Endothelial cell of umbilical vein (primary cell): ENCODE results near the gene SRGAP3. TPM values are rescaled to one million over a fixed set of nuclear protein-coding genes. Genes with fewer than 3 reads are reported as not detected.

Experiments
- BruUV-seq: library from RNA; stranded (reverse); fragments of 400-500 nt; replicated peaks from 2 replicates; lab custom pipeline; 2021; lab: Mats Ljungman, UMichigan
- CTCF ChIA-PET: fragments of 300-600, 350-600 bp; sonication (Branson Sonifier 250); formaldehyde crosslinking; loops from one replicate; lab custom pipeline; 2021; ENCODE audit warnings: antibody characterized with exemption, inconsistent platforms; lab: Charles Lee
- POLR2A ChIA-PET: fragments of 300-600, 350-600 bp; sonication (Branson Sonifier 250); formaldehyde crosslinking; loops from one replicate; lab custom pipeline; 2021; ENCODE audit warnings: antibody characterized with exemption, inconsistent platforms; lab: Charles Lee
- DNase-seq: peaks from one replicate; pipeline ENCODE4 v3.0.0-alpha.2; 2011; ENCODE audit warnings: low read depth, low spot score
- FAIRE-seq: peaks from 2 replicates; lab custom pipeline; 2011; peaks lifted over from hg19 to GRCh38; lab: Jason Lieb, UNC
- H2AFZ ChIP-seq: 2 replicates; pipeline ENCODE4 v1.6.0; 2012; ENCODE audit warnings: low read depth, low read length, control low read depth, inconsistent platforms
- H3K27ac ChIP-seq: 2 replicates; pipeline ENCODE4 v1.5.1; 2011; ENCODE audit warnings: low read depth, mild to moderate bottlenecking, control low read depth, low read length, moderate library complexity; ENCODE audit not compliant: insufficient read depth
- H3K27me3 ChIP-seq, 2 experiments: 2 replicates each; pipeline versions ENCODE4 v1.6.0 to v1.6.1; 2011; ENCODE audit warnings: low read length in 2 of 2, mixed read lengths in 1 of 2; ENCODE audit not compliant: control insufficient read depth in 2 of 2, insufficient read depth in 2 of 2
- H3K36me3 ChIP-seq, 2 experiments: 2 replicates in 1 of 2; 3 replicates in 1 of 2; pipeline ENCODE4 v1.5.1; 2011; ENCODE audit warnings: low read length in 2 of 2, mild to moderate bottlenecking in 1 of 2, moderate library complexity in 1 of 2; ENCODE audit not compliant: control insufficient read depth in 2 of 2, insufficient read depth in 2 of 2; ENCODE audit errors: extremely low read depth in 1 of 2
- H3K4me1 ChIP-seq: 3 replicates; pipeline ENCODE4 v1.5.1; 2011; ENCODE audit warnings: mild to moderate bottlenecking, low read length; ENCODE audit not compliant: control insufficient read depth, insufficient read depth; ENCODE audit errors: extremely low read depth
- H3K4me2 ChIP-seq: 2 replicates; pipeline ENCODE4 v1.6.1; 2011; ENCODE audit warnings: low read length, control low read depth, mixed read lengths; ENCODE audit not compliant: insufficient read depth
- H3K4me3 ChIP-seq, 3 experiments: fragments of 200-600 bp in 1 of 3; sonication (generic), shearing (Covaris generic) in 1 of 3; replicated peaks in 1 of 3; 2 replicates each; pipeline ENCODE4 v1.5.1; 2011 to 2016; ENCODE audit warnings: control low read depth in 3 of 3, low read length in 3 of 3, mild to moderate bottlenecking in 2 of 3, inconsistent platforms in 1 of 3, low read depth in 1 of 3, moderate library complexity in 1 of 3; ENCODE audit not compliant: insufficient read depth in 1 of 3
- H3K79me2 ChIP-seq: 2 replicates; pipeline ENCODE4 v1.6.0; 2012; ENCODE audit warnings: low read length, inconsistent platforms; ENCODE audit not compliant: control insufficient read depth, insufficient read depth
- H3K9ac ChIP-seq: replicated peaks from 2 replicates; pipeline ENCODE3; 2011; ENCODE audit warnings: low read length, control low read depth; ENCODE audit not compliant: insufficient read depth; ENCODE audit errors: extremely low read depth
- H3K9me1 ChIP-seq: replicated peaks from 3 replicates; pipeline ENCODE4 v1.6.0; 2011; ENCODE audit warnings: mild to moderate bottlenecking, low read length; ENCODE audit not compliant: control insufficient read depth, insufficient read depth; ENCODE audit errors: extremely low read depth
- H3K9me3 ChIP-seq: replicated peaks from 2 replicates; pipeline ENCODE4 v1.5.1; 2012; ENCODE audit warnings: low read length, inconsistent platforms; ENCODE audit not compliant: control insufficient read depth, insufficient read depth
- H4K20me1 ChIP-seq: replicated peaks from 2 replicates; pipeline ENCODE3; 2011; ENCODE audit warnings: mild to moderate bottlenecking, low read length; ENCODE audit not compliant: control insufficient read depth, insufficient read depth; ENCODE audit errors: extremely low read depth
- EZH2 ChIP-seq: IDR thresholded peaks from 2 replicates; pipeline ENCODE4 v1.6.1; 2012; ENCODE audit warnings: borderline replicate concordance, low read depth, mild to moderate bottlenecking, moderate library complexity, low read length, inconsistent platforms; ENCODE audit not compliant: severe bottlenecking
- FOS ChIP-seq: IDR thresholded peaks from 2 replicates; pipeline ENCODE4 v1.6.1; 2011; ENCODE audit warnings: mild to moderate bottlenecking, low read length, moderate library complexity, borderline replicate concordance; ENCODE audit not compliant: insufficient read depth
- JUN ChIP-seq: IDR thresholded peaks from 2 replicates; pipeline ENCODE4 v1.6.1; 2011; ENCODE audit warnings: borderline replicate concordance, low read depth; ENCODE audit not compliant: insufficient read length, insufficient read depth
- MAX ChIP-seq: IDR thresholded peaks from 2 replicates; pipeline ENCODE4 v1.6.1; 2011; ENCODE audit not compliant: insufficient read depth, insufficient read length
- MYC ChIP-seq: IDR thresholded peaks from one replicate; pipeline ENCODE4 v1.6.1; 2011; ENCODE audit warnings: mild to moderate bottlenecking, low read depth, low read length
- POLR2A ChIP-seq: IDR thresholded peaks from 2 replicates; pipeline ENCODE4 v1.6.1; 2012; ENCODE audit warnings: low read depth, mild to moderate bottlenecking, control low read depth, low read length
- POLR2AphosphoS5 ChIP-seq: IDR thresholded peaks from 2 replicates; pipeline ENCODE4 v1.6.1; 2012; ENCODE audit warnings: low read depth, mild to moderate bottlenecking, control low read depth, low read length, moderate library complexity; ENCODE audit not compliant: insufficient read depth
- dilution Hi-C: fragments of 300-500 bp; cut with MboI; formaldehyde crosslinking; loops from one replicate; pipeline ENCODE4 v1.15.0; 2019; ENCODE audit warnings: low sequenced_read_pairs; ENCODE audit not compliant: extremely low pct_ligation_motif_present
- intact Hi-C: fragments of 100-400 bp; cut with micrococcal nuclease; formaldehyde crosslinking; loops from one replicate; pipeline ENCODE4 v1.10.0; 2022
- polyA plus RNA-seq, 4 experiments: library from polyadenylated mRNA; depleted of rRNA in 3 of 4; stranded (reverse) in 3 of 4; unstranded in 1 of 4; fragments of >200 nt; gene quantifications; 2 replicates each; pipeline versions ENCODE4 v1.2.1 to v1.2.3, GENCODE V29; 2011 to 2012; ENCODE audit warnings: missing spikeins in 1 of 4
- total RNA-seq: library from RNA; stranded (reverse); gene quantifications from 2 replicates; pipeline ENCODE4 v1.2.3, GENCODE V29; 2021
- TF ChIP-seq, protein P1 (sequence below), 2 donors: IDR thresholded peaks; 1 replicate in 1 of 2; 2 replicates in 1 of 2; pipeline ENCODE4 v1.5.1; 2011; ENCODE audit warnings: low read length in 2 of 2, mild to moderate bottlenecking in 2 of 2, moderate library complexity in 2 of 2, control low read depth in 1 of 2, inconsistent platforms in 1 of 2, low read depth in 1 of 2; ENCODE audit not compliant: insufficient read depth in 1 of 2; ENCODE audit errors: extremely low read depth in 1 of 2

The SRGAP3 gene
- total and polyA plus RNA-seq, 2 donors (not counting 3 experiments of a cell fraction or from before 2014, with no cell fraction given) = 0.06 TPM; not detected in 1

- dilution Hi-C loops (no loop called here), intact Hi-C loops (no loop called here)
- DNase-seq (no peak), FAIRE-seq (no peak)
- no peaks in the 10 kb centered on the region for H3K9me1 ChIP-seq
- H3K9me3 ChIP-seq = no peaks in the 10 kb centered on the region
- TF ChIP-seq POLR2AphosphoS5 = no peak
- TF ChIP-seq EZH2 = no peak
- no peak for TF ChIP-seq FOS
- no peak for TF ChIP-seq MYC
- TF ChIP-seq JUN = no peak
- TF ChIP-seq POLR2A = no peak
- TF ChIP-seq, protein P1, sequence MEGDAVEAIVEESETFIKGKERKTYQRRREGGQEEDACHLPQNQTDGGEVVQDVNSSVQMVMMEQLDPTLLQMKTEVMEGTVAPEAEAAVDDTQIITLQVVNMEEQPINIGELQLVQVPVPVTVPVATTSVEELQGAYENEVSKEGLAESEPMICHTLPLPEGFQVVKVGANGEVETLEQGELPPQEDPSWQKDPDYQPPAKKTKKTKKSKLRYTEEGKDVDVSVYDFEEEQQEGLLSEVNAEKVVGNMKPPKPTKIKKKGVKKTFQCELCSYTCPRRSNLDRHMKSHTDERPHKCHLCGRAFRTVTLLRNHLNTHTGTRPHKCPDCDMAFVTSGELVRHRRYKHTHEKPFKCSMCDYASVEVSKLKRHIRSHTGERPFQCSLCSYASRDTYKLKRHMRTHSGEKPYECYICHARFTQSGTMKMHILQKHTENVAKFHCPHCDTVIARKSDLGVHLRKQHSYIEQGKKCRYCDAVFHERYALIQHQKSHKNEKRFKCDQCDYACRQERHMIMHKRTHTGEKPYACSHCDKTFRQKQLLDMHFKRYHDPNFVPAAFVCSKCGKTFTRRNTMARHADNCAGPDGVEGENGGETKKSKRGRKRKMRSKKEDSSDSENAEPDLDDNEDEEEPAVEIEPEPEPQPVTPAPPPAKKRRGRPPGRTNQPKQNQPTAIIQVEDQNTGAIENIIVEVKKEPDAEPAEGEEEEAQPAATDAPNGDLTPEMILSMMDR (IDR thresholded peaks at IDR 0.05; ENCODE audit: extremely low read depth in 1 of 2, insufficient read depth in 1 of 2, low read depth in 1 of 2, low read length in 2 of 2) = no peak
- no peak for TF ChIP-seq MAX
- no peaks in the 10 kb centered on the region for H3K27me3 ChIP-seq
- H3K36me3 ChIP-seq = no peaks in the 10 kb centered on the region
- no peaks in the 10 kb centered on the region for H3K79me2 ChIP-seq
- no peak overlapping the region for H3K4me3 ChIP-seq
- H3K27ac ChIP-seq = no peak overlapping the region
- H3K9ac ChIP-seq = no peak overlapping the region
- BruUV-seq = no TSS peak
- H3K4me2 ChIP-seq = no peak overlapping the region
- no peaks in the 10 kb centered on the region for H3K4me1 ChIP-seq
- ChIA-PET CTCF (interaction anchor here (1.2 kb wide), 1 partner anchor 127 kb away, joined by 3 read pairs; no protein-coding TSS in a partner anchor), POLR2A (no interaction called here)
- no peak overlapping the region for H2AFZ ChIP-seq
- no peaks in the 10 kb centered on the region for H4K20me1 ChIP-seq
Observed at GRCh38 chr3:9175421-9175820, 74.0 kb downstream of the SRGAP3 start.
